Measurements from ENCODE around the gene JAML. TPM values are rescaled to one million over a fixed set of nuclear protein-coding genes. Genes with fewer than 3 reads are reported as not detected.

Gene JAML
- polyA plus RNA-seq, 1 donor from 2014 or later = 0.28 TPM

GRCh38 chr11:118223992-118224391 lies 819 bp downstream of the JAML start:
- H2AFZ ChIP-seq (ENCODE audit: low read depth, low read length) = no peak overlapping the region
- no peak for TF ChIP-seq SMC3 (conservative IDR thresholded peaks at IDR 0.05; ENCODE audit: poor library complexity)
- TF ChIP-seq TAF1 (IDR thresholded peaks at IDR 0.05; ENCODE audit: low read depth) = no peak
- TF ChIP-seq EP300 (conservative IDR thresholded peaks at IDR 0.05; ENCODE audit: poor library complexity, severe bottlenecking) = no peak
- TF ChIP-seq, protein P1, sequence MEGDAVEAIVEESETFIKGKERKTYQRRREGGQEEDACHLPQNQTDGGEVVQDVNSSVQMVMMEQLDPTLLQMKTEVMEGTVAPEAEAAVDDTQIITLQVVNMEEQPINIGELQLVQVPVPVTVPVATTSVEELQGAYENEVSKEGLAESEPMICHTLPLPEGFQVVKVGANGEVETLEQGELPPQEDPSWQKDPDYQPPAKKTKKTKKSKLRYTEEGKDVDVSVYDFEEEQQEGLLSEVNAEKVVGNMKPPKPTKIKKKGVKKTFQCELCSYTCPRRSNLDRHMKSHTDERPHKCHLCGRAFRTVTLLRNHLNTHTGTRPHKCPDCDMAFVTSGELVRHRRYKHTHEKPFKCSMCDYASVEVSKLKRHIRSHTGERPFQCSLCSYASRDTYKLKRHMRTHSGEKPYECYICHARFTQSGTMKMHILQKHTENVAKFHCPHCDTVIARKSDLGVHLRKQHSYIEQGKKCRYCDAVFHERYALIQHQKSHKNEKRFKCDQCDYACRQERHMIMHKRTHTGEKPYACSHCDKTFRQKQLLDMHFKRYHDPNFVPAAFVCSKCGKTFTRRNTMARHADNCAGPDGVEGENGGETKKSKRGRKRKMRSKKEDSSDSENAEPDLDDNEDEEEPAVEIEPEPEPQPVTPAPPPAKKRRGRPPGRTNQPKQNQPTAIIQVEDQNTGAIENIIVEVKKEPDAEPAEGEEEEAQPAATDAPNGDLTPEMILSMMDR (IDR thresholded peaks at IDR 0.05; ENCODE audit: poor library complexity, severe bottlenecking) = no peak
- TF ChIP-seq RAD21 (conservative IDR thresholded peaks at IDR 0.05) = no peak
- no peak for TF ChIP-seq EZH2 (IDR thresholded peaks at IDR 0.05; ENCODE audit: borderline replicate concordance, insufficient read depth, low read length, poor library complexity, severe bottlenecking)
- TF ChIP-seq POLR2AphosphoS5 (IDR thresholded peaks at IDR 0.05) = no peak
- TF ChIP-seq MXI1 (conservative IDR thresholded peaks at IDR 0.05; ENCODE audit: poor library complexity, severe bottlenecking) = no peak
- TF ChIP-seq, protein P2, sequence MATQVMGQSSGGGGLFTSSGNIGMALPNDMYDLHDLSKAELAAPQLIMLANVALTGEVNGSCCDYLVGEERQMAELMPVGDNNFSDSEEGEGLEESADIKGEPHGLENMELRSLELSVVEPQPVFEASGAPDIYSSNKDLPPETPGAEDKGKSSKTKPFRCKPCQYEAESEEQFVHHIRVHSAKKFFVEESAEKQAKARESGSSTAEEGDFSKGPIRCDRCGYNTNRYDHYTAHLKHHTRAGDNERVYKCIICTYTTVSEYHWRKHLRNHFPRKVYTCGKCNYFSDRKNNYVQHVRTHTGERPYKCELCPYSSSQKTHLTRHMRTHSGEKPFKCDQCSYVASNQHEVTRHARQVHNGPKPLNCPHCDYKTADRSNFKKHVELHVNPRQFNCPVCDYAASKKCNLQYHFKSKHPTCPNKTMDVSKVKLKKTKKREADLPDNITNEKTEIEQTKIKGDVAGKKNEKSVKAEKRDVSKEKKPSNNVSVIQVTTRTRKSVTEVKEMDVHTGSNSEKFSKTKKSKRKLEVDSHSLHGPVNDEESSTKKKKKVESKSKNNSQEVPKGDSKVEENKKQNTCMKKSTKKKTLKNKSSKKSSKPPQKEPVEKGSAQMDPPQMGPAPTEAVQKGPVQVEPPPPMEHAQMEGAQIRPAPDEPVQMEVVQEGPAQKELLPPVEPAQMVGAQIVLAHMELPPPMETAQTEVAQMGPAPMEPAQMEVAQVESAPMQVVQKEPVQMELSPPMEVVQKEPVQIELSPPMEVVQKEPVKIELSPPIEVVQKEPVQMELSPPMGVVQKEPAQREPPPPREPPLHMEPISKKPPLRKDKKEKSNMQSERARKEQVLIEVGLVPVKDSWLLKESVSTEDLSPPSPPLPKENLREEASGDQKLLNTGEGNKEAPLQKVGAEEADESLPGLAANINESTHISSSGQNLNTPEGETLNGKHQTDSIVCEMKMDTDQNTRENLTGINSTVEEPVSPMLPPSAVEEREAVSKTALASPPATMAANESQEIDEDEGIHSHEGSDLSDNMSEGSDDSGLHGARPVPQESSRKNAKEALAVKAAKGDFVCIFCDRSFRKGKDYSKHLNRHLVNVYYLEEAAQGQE (IDR thresholded peaks at IDR 0.05; ENCODE audit: borderline replicate concordance) = no peak
- no peaks in the 10 kb centered on the region for H3K27me3 ChIP-seq (ENCODE audit: insufficient read depth, low read depth, low read length)
- no peaks in the 10 kb centered on the region for H3K9me3 ChIP-seq (ENCODE audit: low read length)
- no peak overlapping the region for H3K4me2 ChIP-seq (ENCODE audit: low read length)
- H3K27ac ChIP-seq (ENCODE audit: low read length) = no peak overlapping the region
- H3K4me3 ChIP-seq (ENCODE audit: low read length) = no peak overlapping the region
- no peaks in the 10 kb centered on the region for H4K20me1 ChIP-seq (ENCODE audit: insufficient read depth)
- H3K9ac ChIP-seq (ENCODE audit: low read length) = no peak overlapping the region
- H3K79me2 ChIP-seq (replicated peaks; ENCODE audit: insufficient read depth, low read length) = no peaks in the 10 kb centered on the region
- no peaks in the 10 kb centered on the region for H3K36me3 ChIP-seq (ENCODE audit: insufficient read depth, low read length)
- no peaks in the 10 kb centered on the region for H3F3A ChIP-seq (ENCODE audit: insufficient read depth, low read length, poor library complexity, severe bottlenecking)
- no peaks in the 10 kb centered on the region for H3K9me2 ChIP-seq (ENCODE audit: insufficient read depth, low read length)

DNA sequence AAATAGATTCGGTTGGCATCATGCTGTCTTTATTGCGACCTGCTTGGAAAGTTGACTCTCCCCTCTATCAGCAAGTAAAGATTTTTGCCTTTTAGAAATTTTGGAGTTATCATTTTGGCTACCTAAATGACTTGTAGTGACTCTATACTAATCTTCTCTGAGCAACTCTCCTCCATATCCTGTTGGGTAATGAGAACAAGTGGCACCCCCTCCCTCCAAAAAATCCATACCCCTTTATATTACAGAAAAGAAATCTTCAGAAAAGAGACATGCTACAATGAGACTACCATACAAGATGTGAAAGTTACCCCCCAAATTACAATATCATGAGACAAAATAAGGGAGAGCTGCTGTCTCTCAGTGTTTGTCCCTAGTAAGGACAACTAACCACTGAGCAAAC lies 1.2 kb downstream of the JAML start:
- no peaks in the 10 kb centered on the region for H3K36me3 ChIP-seq (ENCODE audit: insufficient read depth, low read length)
- no peak overlapping the region for H2AFZ ChIP-seq (ENCODE audit: low read depth, low read length)
- no peak overlapping the region for H3K4me2 ChIP-seq (ENCODE audit: low read length)
- H3K79me2 ChIP-seq (replicated peaks; ENCODE audit: insufficient read depth, low read length) = no peaks in the 10 kb centered on the region
- no peaks in the 10 kb centered on the region for H3K9me3 ChIP-seq (ENCODE audit: low read length)
- H3K4me3 ChIP-seq (ENCODE audit: low read length) = no peak overlapping the region
- no peaks in the 10 kb centered on the region for H3K27me3 ChIP-seq (ENCODE audit: insufficient read depth, low read depth, low read length)
- H3F3A ChIP-seq (ENCODE audit: insufficient read depth, low read length, poor library complexity, severe bottlenecking) = no peaks in the 10 kb centered on the region
- no peak overlapping the region for H3K27ac ChIP-seq (ENCODE audit: low read length)
- TF ChIP-seq SMC3 (conservative IDR thresholded peaks at IDR 0.05; ENCODE audit: poor library complexity) = no peak
- TF ChIP-seq POLR2AphosphoS5 (IDR thresholded peaks at IDR 0.05) = no peak
- TF ChIP-seq MXI1 (conservative IDR thresholded peaks at IDR 0.05; ENCODE audit: poor library complexity, severe bottlenecking) = no peak
- TF ChIP-seq, protein P2 (IDR thresholded peaks at IDR 0.05; ENCODE audit: borderline replicate concordance) = no peak
- TF ChIP-seq, protein P1 (IDR thresholded peaks at IDR 0.05; ENCODE audit: poor library complexity, severe bottlenecking) = no peak
- no peak for TF ChIP-seq RAD21 (conservative IDR thresholded peaks at IDR 0.05)
- no peak for TF ChIP-seq EP300 (conservative IDR thresholded peaks at IDR 0.05; ENCODE audit: poor library complexity, severe bottlenecking)
- no peak for TF ChIP-seq EZH2 (IDR thresholded peaks at IDR 0.05; ENCODE audit: borderline replicate concordance, insufficient read depth, low read length, poor library complexity, severe bottlenecking)
- no peak for TF ChIP-seq TAF1 (IDR thresholded peaks at IDR 0.05; ENCODE audit: low read depth)
- H3K9ac ChIP-seq (ENCODE audit: low read length) = no peak overlapping the region
- H4K20me1 ChIP-seq (ENCODE audit: insufficient read depth) = no peaks in the 10 kb centered on the region
- no peaks in the 10 kb centered on the region for H3K9me2 ChIP-seq (ENCODE audit: insufficient read depth, low read length)

Data from neural cell (in vitro differentiated cells).